CD14-positive monocyte (primary cell): ENCODE results near the gene RASGRP3. TPM values are rescaled to one million over a fixed set of nuclear protein-coding genes. Genes with fewer than 3 reads are reported as not detected.

Experiments used
- DNase-seq, 3 donors: peaks; one replicate each; pipeline ENCODE4 v3.0.0-alpha.2; 2011 to 2022
- H2AFZ ChIP-seq: 2 replicates; pipeline ENCODE4 v1.6.0; 2012; ENCODE audit warnings: mild to moderate bottlenecking, low read depth, low read length, inconsistent platforms; ENCODE audit not compliant: insufficient read depth, poor library complexity, severe bottlenecking
- H3K27ac ChIP-seq, 2 donors: 1 replicate in 1 of 2; 2 replicates in 1 of 2; pipeline ENCODE4 v1.5.1; 2012 to 2013; ENCODE audit warnings: low read length in 2 of 2, control low read depth in 1 of 2, inconsistent platforms in 1 of 2, low read depth in 1 of 2, mild to moderate bottlenecking in 1 of 2
- H3K27me3 ChIP-seq, 2 donors: one replicate each; pipeline versions ENCODE4 v1.6.0 to v1.6.1; 2011 to 2013; ENCODE audit warnings: low read length in 2 of 2; ENCODE audit not compliant: control insufficient read depth in 2 of 2, insufficient read depth in 2 of 2
- H3K36me3 ChIP-seq, 2 donors: replicated peaks in 1 of 2; 1 replicate in 1 of 2; 2 replicates in 1 of 2; pipeline versions ENCODE4 v1.5.1 to v1.6.1; 2012 to 2013; ENCODE audit warnings: low read length in 2 of 2, control low read depth in 1 of 2, inconsistent platforms in 1 of 2, mild to moderate bottlenecking in 1 of 2; ENCODE audit not compliant: insufficient read depth in 2 of 2, control insufficient read depth in 1 of 2
- H3K4me1 ChIP-seq, 2 donors: 1 replicate in 1 of 2; 2 replicates in 1 of 2; pipeline versions ENCODE4 v1.5.1 to v1.6.1; 2012 to 2013; ENCODE audit warnings: low read length in 2 of 2, control low read depth in 1 of 2, inconsistent platforms in 1 of 2, mild to moderate bottlenecking in 1 of 2, moderate library complexity in 1 of 2; ENCODE audit not compliant: insufficient read depth in 2 of 2, control insufficient read depth in 1 of 2
- H3K4me2 ChIP-seq: replicated peaks from 2 replicates; pipeline ENCODE3; 2012; ENCODE audit warnings: low read length, moderate library complexity, mild to moderate bottlenecking; ENCODE audit not compliant: poor library complexity, severe bottlenecking; ENCODE audit errors: extremely low read depth
- H3K4me3 ChIP-seq, 3 experiments: fragments of 200-600 bp in 1 of 3; sonication (generic) in 1 of 3; replicated peaks in 1 of 3; 1 replicate in 2 of 3; 2 replicates in 1 of 3; pipeline ENCODE4 v1.5.1; 2011 to 2013; ENCODE audit warnings: low read length in 3 of 3, mild to moderate bottlenecking in 3 of 3, control low read depth in 2 of 3, low read depth in 2 of 3, inconsistent platforms in 1 of 3, moderate library complexity in 1 of 3
- H3K79me2 ChIP-seq: 2 replicates; pipeline ENCODE4 v1.6.0; 2012; ENCODE audit warnings: mild to moderate bottlenecking, control low read depth, inconsistent platforms, low read length, moderate library complexity; ENCODE audit not compliant: insufficient read depth
- H3K9ac ChIP-seq: 2 replicates; pipeline ENCODE4 v1.6.0; 2017; ENCODE audit warnings: low read length, mild to moderate bottlenecking; ENCODE audit not compliant: insufficient read depth, poor library complexity, severe bottlenecking
- H3K9me3 ChIP-seq, 2 donors: replicated peaks in 1 of 2; 1 replicate in 1 of 2; 2 replicates in 1 of 2; pipeline versions ENCODE4 v1.5.1 to v1.6.1; 2012 to 2013; ENCODE audit warnings: low read length in 2 of 2, control low read depth in 1 of 2; ENCODE audit not compliant: control insufficient read depth in 1 of 2, insufficient read depth in 1 of 2
- H4K20me1 ChIP-seq: 2 replicates; pipeline ENCODE4 v1.6.0; 2012; ENCODE audit warnings: mild to moderate bottlenecking, low read length, control low read depth, moderate library complexity; ENCODE audit not compliant: insufficient read depth
- H3K27ac Mint-ChIP-seq, 7 donors: one replicate each; pipeline ENCODE4 v1.8.0; 2020; ENCODE audit warnings: mild to moderate bottlenecking in 7 of 7, mixed read lengths in 7 of 7, moderate library complexity in 6 of 7, inconsistent platforms in 2 of 7
- H3K27me3 Mint-ChIP-seq, 3 donors: one replicate each; pipeline ENCODE4 v1.8.0; 2021 to 2022; ENCODE audit warnings: low read depth in 3 of 3, mild to moderate bottlenecking in 3 of 3, mixed read lengths in 3 of 3, moderate library complexity in 3 of 3, inconsistent platforms in 1 of 3
- H3K36me3 Mint-ChIP-seq, 2 donors: one replicate each; pipeline ENCODE4 v1.8.0; 2020; ENCODE audit warnings: mixed read lengths in 2 of 2, inconsistent platforms in 1 of 2, mild to moderate bottlenecking in 1 of 2
- H3K4me1 Mint-ChIP-seq: one replicate; pipeline ENCODE4 v1.8.0; 2020; ENCODE audit warnings: mild to moderate bottlenecking, mixed read lengths
- H3K4me3 Mint-ChIP-seq, 2 donors: one replicate each; pipeline ENCODE4 v1.8.0; 2020; ENCODE audit warnings: mild to moderate bottlenecking in 2 of 2, mixed read lengths in 2 of 2, moderate library complexity in 1 of 2
- H3K9me3 Mint-ChIP-seq, 7 donors: one replicate each; pipeline ENCODE4 v1.8.0; 2020 to 2022; ENCODE audit warnings: mixed read lengths in 7 of 7, mild to moderate bottlenecking in 6 of 7, moderate library complexity in 6 of 7, inconsistent platforms in 2 of 7
- CTCF ChIP-seq: fragments of 200-600 bp; IDR thresholded peaks from one replicate; pipeline ENCODE4 v1.8.0; 2022; ENCODE audit warnings: antibody characterized with exemption, mild to moderate bottlenecking
- WGBS: methylation state at CpG from one replicate; pipeline ENCODE4 v1.1.5; 2013; ENCODE audit warnings: missing lambda C conversion rate; ENCODE audit not compliant: insufficient coverage; 5-methylcytosine and 5-hydroxymethylcytosine counted together
- intact Hi-C, 2 donors: fragments of 100-400 bp; cut with micrococcal nuclease; formaldehyde crosslinking; loops; one replicate each; pipeline versions ENCODE4 v1.15.0 to v1.15.1; 2023
- polyA plus RNA-seq, 3 donors: library from polyadenylated mRNA; depleted of rRNA in 1 of 3; unstranded in 2 of 3; stranded (reverse) in 1 of 3; fragments of 300-500 nt in 2 of 3; fragments of >200 nt in 1 of 3; fragmentation: Illumina TruSeq in 2 of 3; gene quantifications; 1 replicate in 2 of 3; 2 replicates in 1 of 3; pipeline ENCODE4 v1.2.3, GENCODE V29; 2012 to 2021

The RASGRP3 gene
- polyA plus RNA-seq, 3 donors = 0.62 to 0.89 (median 0.84) TPM

- no CpG with 5 or more reads among the region's 1 CpG for WGBS
- no peak overlapping the region for H3K4me3 ChIP-seq
- Mint-ChIP-seq H3K36me3 (no peaks in the 10 kb centered on the region), H3K27me3 (peaks cover 0 to 3% (median 0%) of the 10 kb centered on the region in 3 donors), H3K4me3 (no peak overlapping the region), H3K4me1 (no peaks in the 10 kb centered on the region), H3K9me3 (peaks cover 0 to 7% (median 2%) of the 10 kb centered on the region in 7 donors), H3K27ac (no peak overlapping the region)
- DNase-seq = no peak
- no peak overlapping the region for H3K9ac ChIP-seq
- H3K27ac ChIP-seq = no peak overlapping the region
- H3K36me3 ChIP-seq = no peaks in the 10 kb centered on the region
- H3K79me2 ChIP-seq = no peaks in the 10 kb centered on the region
- H2AFZ ChIP-seq = no peak overlapping the region
- no peak for TF ChIP-seq CTCF
- H3K4me1 ChIP-seq = no peaks in the 10 kb centered on the region
- intact Hi-C loops = no loop called here
- H3K4me2 ChIP-seq = no peak overlapping the region
- H3K9me3 ChIP-seq = no peaks in the 10 kb centered on the region
- no peaks in the 10 kb centered on the region for H3K27me3 ChIP-seq
- H4K20me1 ChIP-seq = no peaks in the 10 kb centered on the region
Measured at GRCh38 chr2:33430856-33431255, 45.6 kb upstream of the RASGRP3 start.

GRCh38 chr2:33432871-33433270, 43.6 kb upstream of the RASGRP3 start:
- Histone ChIP-seq H4K20me1 (no peaks in the 10 kb centered on the region), H3K9me3 (no peaks in the 10 kb centered on the region), H3K4me3 (no peak overlapping the region), H3K4me2 (no peak overlapping the region), H3K36me3 (no peaks in the 10 kb centered on the region), H3K79me2 (no peaks in the 10 kb centered on the region), H3K27me3 (no peaks in the 10 kb centered on the region), H3K27ac (no peak overlapping the region), H3K4me1 (no peaks in the 10 kb centered on the region), H3K9ac (no peak overlapping the region), H2AFZ (no peak overlapping the region)
- Mint-ChIP-seq H3K27me3 (peaks cover 0 to 3% (median 0%) of the 10 kb centered on the region in 3 donors), H3K36me3 (no peaks in the 10 kb centered on the region), H3K9me3 (peaks cover 0 to 7% (median 2%) of the 10 kb centered on the region in 7 donors), H3K4me1 (peaks cover 5% of the 10 kb centered on the region), H3K4me3 (no peak overlapping the region), H3K27ac (no peak overlapping the region)
- no peak for DNase-seq
- intact Hi-C loops = no loop called here
- no peak for TF ChIP-seq CTCF
- WGBS = no CpG with 5 or more reads among the region's 2 CpGs
